Mucosa of gallbladder (tissue), 1 donor: ENCODE results near the gene BAIAP3. TPM values are rescaled to one million over a fixed set of nuclear protein-coding genes. Genes with fewer than 3 reads are reported as not detected.

ENCODE experiments used
- DNase-seq: peaks from one replicate; pipeline ENCODE4 v3.0.0-alpha.2; 2020; ENCODE audit warnings: low spot score
- total RNA-seq: library from RNA; stranded (reverse); gene quantifications from one replicate; pipeline ENCODE4 v1.2.1, GENCODE V29; 2021
- donor health status: DM: no; HTN: no; CAD: no.

The BAIAP3 gene
- total RNA-seq, 1 donor from 2014 or later = 2.6 TPM

- no peak for DNase-seq
These were observed 60.2 kb downstream of the BAIAP3 start for GRCh38 chr16:1393613-1394176.

GRCh38 chr16:1394367-1394951 lies 61.0 kb downstream of the BAIAP3 start:
- no peak for DNase-seq

- DNase-seq = no peak
These were observed 62.1 kb downstream of the BAIAP3 start for GRCh38 chr16:1395444-1396031.

GRCh38 chr16:1397779-1398178 lies 64.3 kb downstream of the BAIAP3 start:
- DNase-seq = no peak

GRCh38 chr16:1398351-1398750 lies 64.9 kb downstream of the BAIAP3 start:
- DNase-seq = no peak

Other genes with a start within 250 kb of the BAIAP3 start
- gene C1QTNF8, start 237.4 kb upstream of the BAIAP3 start, total RNA-seq = not detected
- gene CACNA1H, start 180.5 kb upstream of the BAIAP3 start, total RNA-seq = 133 TPM
- 1.6 TPM for gene TPSG1, start 108.4 kb upstream of the BAIAP3 start, total RNA-seq
- gene TPSB2, start 103.5 kb upstream of the BAIAP3 start, total RNA-seq = 215 TPM
- gene TPSAB1, start 92.9 kb upstream of the BAIAP3 start, total RNA-seq = 139 TPM
- 0.69 TPM for gene TPSD1, start 77.6 kb upstream of the BAIAP3 start, total RNA-seq
- gene UBE2I, start 24.0 kb upstream of the BAIAP3 start, total RNA-seq = 100 TPM
- gene TSR3, start 18.2 kb downstream of the BAIAP3 start, total RNA-seq = 51.2 TPM
- gene GNPTG, start 18.3 kb downstream of the BAIAP3 start, total RNA-seq = 86.6 TPM
- 32.6 TPM for gene UNKL, start 81.1 kb downstream of the BAIAP3 start, total RNA-seq
- 8.7 TPM for gene UQCC4, start 87.1 kb downstream of the BAIAP3 start, total RNA-seq
- not detected for gene PERCC1, start 97.4 kb downstream of the BAIAP3 start, total RNA-seq
- 3.6 TPM for gene CCDC154, start 110.9 kb downstream of the BAIAP3 start, total RNA-seq
- gene CLCN7, start 141.4 kb downstream of the BAIAP3 start, total RNA-seq = 111 TPM
- gene PTX4, start 155.3 kb downstream of the BAIAP3 start, total RNA-seq = 0.14 TPM
- gene TELO2, start 159.7 kb downstream of the BAIAP3 start, total RNA-seq = 49.8 TPM
- gene TMEM204, start 200.0 kb downstream of the BAIAP3 start, total RNA-seq = 23.1 TPM